ENCODE data around the gene NCAM1. TPM values are rescaled to one million over a fixed set of nuclear protein-coding genes. Genes with fewer than 3 reads are reported as not detected.

NCAM1 gene
- total RNA-seq, 2 donors from 2014 or later = 42.0 to 69.2 TPM

DNA sequence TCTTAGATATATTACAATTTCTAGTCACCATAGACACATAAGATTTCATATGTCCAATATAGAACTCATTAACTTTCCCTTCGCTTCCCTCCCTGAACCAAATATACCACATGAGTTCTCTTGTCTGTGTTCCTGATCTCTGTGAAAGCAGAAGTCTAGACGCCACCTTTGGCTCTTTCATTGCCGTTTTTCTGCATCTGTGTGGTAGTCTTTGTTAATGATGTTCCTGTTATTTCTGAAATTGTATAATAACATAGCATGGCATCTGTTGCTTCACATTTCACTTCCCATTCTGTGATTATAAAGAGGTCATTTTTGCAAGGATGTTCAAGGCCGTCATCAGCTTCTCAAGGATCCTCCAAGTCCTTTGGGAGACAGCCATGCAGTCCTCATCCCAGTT, 58.5 kb downstream of the NCAM1 start:
- no peaks in the 10 kb centered on the region for H3K36me3 ChIP-seq
- H3K27ac ChIP-seq = no peak overlapping the region
- H3K4me3 ChIP-seq = no peak overlapping the region
- DNase-seq (ENCODE audit: low spot score) (no peak), ATAC-seq (ENCODE audit: insufficient number of reproducible peaks, low FRiP score, low read depth) (no peak)
- H3K9me3 ChIP-seq = no peaks in the 10 kb centered on the region
- TF ChIP-seq, protein P1, sequence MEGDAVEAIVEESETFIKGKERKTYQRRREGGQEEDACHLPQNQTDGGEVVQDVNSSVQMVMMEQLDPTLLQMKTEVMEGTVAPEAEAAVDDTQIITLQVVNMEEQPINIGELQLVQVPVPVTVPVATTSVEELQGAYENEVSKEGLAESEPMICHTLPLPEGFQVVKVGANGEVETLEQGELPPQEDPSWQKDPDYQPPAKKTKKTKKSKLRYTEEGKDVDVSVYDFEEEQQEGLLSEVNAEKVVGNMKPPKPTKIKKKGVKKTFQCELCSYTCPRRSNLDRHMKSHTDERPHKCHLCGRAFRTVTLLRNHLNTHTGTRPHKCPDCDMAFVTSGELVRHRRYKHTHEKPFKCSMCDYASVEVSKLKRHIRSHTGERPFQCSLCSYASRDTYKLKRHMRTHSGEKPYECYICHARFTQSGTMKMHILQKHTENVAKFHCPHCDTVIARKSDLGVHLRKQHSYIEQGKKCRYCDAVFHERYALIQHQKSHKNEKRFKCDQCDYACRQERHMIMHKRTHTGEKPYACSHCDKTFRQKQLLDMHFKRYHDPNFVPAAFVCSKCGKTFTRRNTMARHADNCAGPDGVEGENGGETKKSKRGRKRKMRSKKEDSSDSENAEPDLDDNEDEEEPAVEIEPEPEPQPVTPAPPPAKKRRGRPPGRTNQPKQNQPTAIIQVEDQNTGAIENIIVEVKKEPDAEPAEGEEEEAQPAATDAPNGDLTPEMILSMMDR (IDR thresholded peaks at IDR 0.05) = no peak
- peaks cover 0 to 4% of the 10 kb centered on the region in 2 donors for H3K4me1 ChIP-seq (ENCODE audit: control insufficient read depth in 1 of 2, low read depth in 2 of 2)
- H3K27me3 ChIP-seq (replicated peaks; ENCODE audit: insufficient read depth) = no peaks in the 10 kb centered on the region

DNA sequence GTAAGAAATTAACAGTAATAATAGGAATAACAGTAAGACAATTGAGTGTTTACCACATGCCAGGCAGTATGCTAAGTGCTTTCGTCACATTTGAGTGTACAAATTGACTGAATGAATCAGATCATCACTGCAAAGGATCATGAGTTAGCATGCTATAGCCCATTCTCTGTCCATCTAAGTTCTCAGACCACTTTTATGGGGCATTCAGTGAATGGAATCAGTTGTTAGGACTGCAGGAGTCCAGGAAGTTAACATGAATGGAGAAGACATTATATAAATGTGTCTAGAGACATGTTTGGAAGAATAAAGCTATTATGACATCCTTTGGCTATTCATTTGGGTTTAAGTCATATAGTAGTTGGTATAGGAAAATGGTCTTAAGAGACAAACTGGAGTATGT, 59.9 kb downstream of the NCAM1 start:
- H3K9me3 ChIP-seq = no peaks in the 10 kb centered on the region
- TF ChIP-seq, protein P1 (IDR thresholded peaks at IDR 0.05) = no peak
- ATAC-seq (ENCODE audit: insufficient number of reproducible peaks, low FRiP score, low read depth) (no peak), DNase-seq (ENCODE audit: low spot score) (no peak)
- no peaks in the 10 kb centered on the region for H3K4me1 ChIP-seq (ENCODE audit: control insufficient read depth in 1 of 2, low read depth in 2 of 2)
- H3K27ac ChIP-seq = no peak overlapping the region
- no peak overlapping the region for H3K4me3 ChIP-seq
- H3K27me3 ChIP-seq (replicated peaks; ENCODE audit: insufficient read depth) = no peaks in the 10 kb centered on the region
- no peaks in the 10 kb centered on the region for H3K36me3 ChIP-seq

DNA sequence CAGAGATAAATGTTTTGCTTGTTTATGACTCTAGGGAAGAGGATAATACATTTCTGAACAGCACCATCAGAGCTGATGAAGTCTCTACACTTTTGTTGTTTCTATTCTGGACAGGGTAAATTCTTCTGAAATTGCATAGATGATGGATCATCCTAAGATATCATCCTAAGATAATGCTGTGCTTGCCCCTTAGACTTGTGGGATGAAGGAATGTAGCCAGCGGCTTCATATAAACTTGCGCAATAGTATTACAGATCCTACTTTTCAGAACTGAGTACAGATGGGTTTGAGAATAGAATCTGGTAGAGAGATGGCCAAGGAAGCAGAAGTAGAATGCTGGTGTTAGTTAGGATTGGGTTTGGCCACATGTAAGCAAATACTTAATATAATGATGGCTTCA, 61.0 kb downstream of the NCAM1 start:
- Histone ChIP-seq H3K9me3 (no peaks in the 10 kb centered on the region), H3K27me3 (replicated peaks; ENCODE audit: insufficient read depth) (no peaks in the 10 kb centered on the region), H3K36me3 (no peaks in the 10 kb centered on the region), H3K27ac (no peak overlapping the region), H3K4me3 (no peak overlapping the region), H3K4me1 (ENCODE audit: control insufficient read depth in 1 of 2, low read depth in 2 of 2) (no peaks in the 10 kb centered on the region)
- ATAC-seq (ENCODE audit: insufficient number of reproducible peaks, low FRiP score, low read depth) (no peak), DNase-seq (ENCODE audit: low spot score) (no peak)
- TF ChIP-seq, protein P1 (IDR thresholded peaks at IDR 0.05) = no peak

DNA sequence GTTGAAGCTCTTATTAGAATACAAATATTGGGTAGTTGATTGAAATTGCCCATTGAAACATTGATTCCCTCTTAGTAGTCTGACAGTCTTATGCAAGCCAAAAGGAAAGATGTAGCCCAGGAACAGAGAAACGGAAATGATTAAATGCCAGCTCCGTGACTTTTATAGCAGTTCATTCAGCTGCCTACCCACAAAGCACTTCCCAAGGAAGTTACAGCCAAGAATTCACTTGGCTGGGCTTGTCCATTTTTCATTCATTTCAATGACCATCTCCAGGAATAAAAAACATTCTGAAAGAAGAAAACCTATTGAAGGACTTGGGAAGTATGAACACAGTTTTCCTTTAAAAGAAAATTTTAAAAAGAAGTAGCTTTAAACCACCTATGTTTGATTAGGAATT, 62.0 kb downstream of the NCAM1 start:
- no peak for DNase-seq (ENCODE audit: low spot score)
- Histone ChIP-seq H3K4me3 (no peak overlapping the region), H3K4me1 (ENCODE audit: control insufficient read depth in 1 of 2, low read depth in 2 of 2) (peaks cover 0 to 2% of the 10 kb centered on the region in 2 donors), H3K36me3 (no peaks in the 10 kb centered on the region), H3K27me3 (replicated peaks; ENCODE audit: insufficient read depth) (no peaks in the 10 kb centered on the region), H3K27ac (no peak overlapping the region), H3K9me3 (no peaks in the 10 kb centered on the region)
- TF ChIP-seq, protein P1 (IDR thresholded peaks at IDR 0.05) = no peak
- no peak for ATAC-seq (ENCODE audit: insufficient number of reproducible peaks, low FRiP score, low read depth)

GRCh38 chr11:113023986-113024385, 62.8 kb downstream of the NCAM1 start:
- DNase-seq (ENCODE audit: low spot score) (no peak), ATAC-seq (ENCODE audit: insufficient number of reproducible peaks, low FRiP score, low read depth) (no peak)
- Histone ChIP-seq H3K4me3 (no peak overlapping the region), H3K36me3 (no peaks in the 10 kb centered on the region), H3K27ac (no peak overlapping the region), H3K27me3 (replicated peaks; ENCODE audit: insufficient read depth) (no peaks in the 10 kb centered on the region), H3K9me3 (no peaks in the 10 kb centered on the region), H3K4me1 (ENCODE audit: control insufficient read depth in 1 of 2, low read depth in 2 of 2) (peaks cover 0 to 10% of the 10 kb centered on the region in 2 donors)
- TF ChIP-seq, protein P1 (IDR thresholded peaks at IDR 0.05) = no peak

Measured in thoracic aorta (tissue), 2 donors.